Osteoblast (primary cell): ENCODE results near the gene MAB21L4. TPM values are rescaled to one million over a fixed set of nuclear protein-coding genes. Genes with fewer than 3 reads are reported as not detected.

Experiments
- DNase-seq: peaks from one replicate; pipeline ENCODE4 v3.0.0; 2011; ENCODE audit warnings: low spot score, mixed read lengths; ENCODE audit not compliant: insufficient read length; ENCODE audit errors: missing footprints
- H2AFZ ChIP-seq: 2 replicates; pipeline ENCODE4 v1.6.0; 2011; ENCODE audit warnings: mild to moderate bottlenecking, low read length
- H3K27ac ChIP-seq: 2 replicates; pipeline ENCODE4 v1.5.1; 2011; ENCODE audit warnings: mild to moderate bottlenecking, low read depth, low read length, moderate library complexity
- H3K27me3 ChIP-seq: 2 replicates; pipeline ENCODE4 v1.6.0; 2012; ENCODE audit warnings: mild to moderate bottlenecking, control low read depth, inconsistent platforms, low read length, moderate library complexity; ENCODE audit not compliant: insufficient read depth
- H3K36me3 ChIP-seq: 2 replicates; pipeline ENCODE4 v1.5.1; 2011; ENCODE audit warnings: mild to moderate bottlenecking, low read length, control low read depth, moderate library complexity; ENCODE audit not compliant: insufficient read depth
- H3K4me1 ChIP-seq: 2 replicates; pipeline ENCODE4 v1.5.1; 2011; ENCODE audit warnings: mild to moderate bottlenecking, low read length, control low read depth, moderate library complexity; ENCODE audit not compliant: insufficient read depth
- H3K4me2 ChIP-seq: 2 replicates; pipeline ENCODE4 v1.6.0; 2011; ENCODE audit warnings: mild to moderate bottlenecking, low read length; ENCODE audit not compliant: insufficient read depth
- H3K4me3 ChIP-seq: fragments of 200-600 bp; sonication (generic); 3 replicates; pipeline ENCODE4 v1.5.1; 2012; ENCODE audit warnings: mild to moderate bottlenecking, low read length, inconsistent platforms; ENCODE audit not compliant: insufficient read depth
- H3K79me2 ChIP-seq: 2 replicates; pipeline ENCODE4 v1.6.0; 2012; ENCODE audit warnings: mild to moderate bottlenecking, low read length, control low read depth, inconsistent platforms; ENCODE audit not compliant: insufficient read depth
- H3K9me3 ChIP-seq: 2 replicates; pipeline ENCODE4 v1.5.1; 2011; ENCODE audit warnings: low read depth, low read length, control low read depth
- H4K20me1 ChIP-seq: 2 replicates; pipeline ENCODE4 v1.6.0; 2012; ENCODE audit warnings: mild to moderate bottlenecking, low read length, control low read depth; ENCODE audit not compliant: insufficient read depth
- total RNA-seq: library from RNA; depleted of rRNA; stranded (reverse); fragments of >200 nt; gene quantifications from 2 replicates; pipeline ENCODE4 v1.2.3, GENCODE V29; 2012
- TF ChIP-seq, protein P1 (sequence below): IDR thresholded peaks from 2 replicates; pipeline ENCODE4 v1.5.1; 2011; ENCODE audit warnings: mild to moderate bottlenecking, low read depth, low read length, moderate library complexity; ENCODE audit errors: extremely low read depth

MAB21L4 gene
- total RNA-seq, 1 donor: not detected

DNA sequence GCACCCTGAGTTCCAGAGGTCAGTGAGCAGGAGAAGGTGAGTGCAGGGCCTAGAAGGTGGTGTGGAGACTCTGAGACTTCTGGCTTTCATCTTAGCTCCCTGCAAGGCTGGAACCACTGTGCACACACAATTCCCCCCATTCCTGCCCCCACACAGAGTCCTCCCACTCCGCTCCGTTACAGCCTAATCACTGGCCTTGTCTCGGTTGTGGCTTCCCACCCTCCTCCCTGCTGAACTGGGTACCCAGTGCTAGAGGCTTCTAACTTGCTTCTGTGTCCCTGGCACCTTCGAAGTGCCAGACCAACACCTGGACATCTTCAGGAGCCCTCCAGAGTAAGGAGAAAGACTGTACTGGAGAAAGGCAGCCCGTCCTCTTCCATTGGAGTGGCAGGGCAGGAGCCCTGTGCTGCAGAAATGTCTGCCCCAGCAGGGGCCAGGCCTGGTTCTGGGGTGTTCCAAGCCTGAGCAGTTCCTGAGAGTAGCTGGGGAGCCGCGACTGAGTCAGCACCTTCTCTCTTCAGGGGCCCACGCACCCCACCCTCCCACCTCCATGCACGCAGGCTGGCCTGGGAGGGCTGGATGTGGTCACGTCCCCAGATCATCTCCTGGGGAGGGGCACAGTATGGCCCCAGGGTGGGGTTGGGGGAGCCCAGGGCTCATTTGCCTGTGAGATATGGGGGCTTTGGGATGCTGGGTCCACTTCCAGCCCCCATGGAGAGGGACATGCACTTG is 33.6 kb upstream of the MAB21L4 start:
- DNase-seq: peak; percentile 69
- Histone ChIP-seq H3K27ac (no peak overlapping the region), H3K4me2 (no peak overlapping the region), H3K27me3 (peaks cover 3% of the 10 kb centered on the region), H3K9me3 (no peaks in the 10 kb centered on the region), H3K36me3 (no peaks in the 10 kb centered on the region), H3K4me3 (no peak overlapping the region), H3K4me1 (no peaks in the 10 kb centered on the region), H4K20me1 (no peaks in the 10 kb centered on the region), H3K79me2 (no peaks in the 10 kb centered on the region), H2AFZ (no peak overlapping the region)
- TF ChIP-seq, protein P1, sequence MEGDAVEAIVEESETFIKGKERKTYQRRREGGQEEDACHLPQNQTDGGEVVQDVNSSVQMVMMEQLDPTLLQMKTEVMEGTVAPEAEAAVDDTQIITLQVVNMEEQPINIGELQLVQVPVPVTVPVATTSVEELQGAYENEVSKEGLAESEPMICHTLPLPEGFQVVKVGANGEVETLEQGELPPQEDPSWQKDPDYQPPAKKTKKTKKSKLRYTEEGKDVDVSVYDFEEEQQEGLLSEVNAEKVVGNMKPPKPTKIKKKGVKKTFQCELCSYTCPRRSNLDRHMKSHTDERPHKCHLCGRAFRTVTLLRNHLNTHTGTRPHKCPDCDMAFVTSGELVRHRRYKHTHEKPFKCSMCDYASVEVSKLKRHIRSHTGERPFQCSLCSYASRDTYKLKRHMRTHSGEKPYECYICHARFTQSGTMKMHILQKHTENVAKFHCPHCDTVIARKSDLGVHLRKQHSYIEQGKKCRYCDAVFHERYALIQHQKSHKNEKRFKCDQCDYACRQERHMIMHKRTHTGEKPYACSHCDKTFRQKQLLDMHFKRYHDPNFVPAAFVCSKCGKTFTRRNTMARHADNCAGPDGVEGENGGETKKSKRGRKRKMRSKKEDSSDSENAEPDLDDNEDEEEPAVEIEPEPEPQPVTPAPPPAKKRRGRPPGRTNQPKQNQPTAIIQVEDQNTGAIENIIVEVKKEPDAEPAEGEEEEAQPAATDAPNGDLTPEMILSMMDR: no peak

DNA sequence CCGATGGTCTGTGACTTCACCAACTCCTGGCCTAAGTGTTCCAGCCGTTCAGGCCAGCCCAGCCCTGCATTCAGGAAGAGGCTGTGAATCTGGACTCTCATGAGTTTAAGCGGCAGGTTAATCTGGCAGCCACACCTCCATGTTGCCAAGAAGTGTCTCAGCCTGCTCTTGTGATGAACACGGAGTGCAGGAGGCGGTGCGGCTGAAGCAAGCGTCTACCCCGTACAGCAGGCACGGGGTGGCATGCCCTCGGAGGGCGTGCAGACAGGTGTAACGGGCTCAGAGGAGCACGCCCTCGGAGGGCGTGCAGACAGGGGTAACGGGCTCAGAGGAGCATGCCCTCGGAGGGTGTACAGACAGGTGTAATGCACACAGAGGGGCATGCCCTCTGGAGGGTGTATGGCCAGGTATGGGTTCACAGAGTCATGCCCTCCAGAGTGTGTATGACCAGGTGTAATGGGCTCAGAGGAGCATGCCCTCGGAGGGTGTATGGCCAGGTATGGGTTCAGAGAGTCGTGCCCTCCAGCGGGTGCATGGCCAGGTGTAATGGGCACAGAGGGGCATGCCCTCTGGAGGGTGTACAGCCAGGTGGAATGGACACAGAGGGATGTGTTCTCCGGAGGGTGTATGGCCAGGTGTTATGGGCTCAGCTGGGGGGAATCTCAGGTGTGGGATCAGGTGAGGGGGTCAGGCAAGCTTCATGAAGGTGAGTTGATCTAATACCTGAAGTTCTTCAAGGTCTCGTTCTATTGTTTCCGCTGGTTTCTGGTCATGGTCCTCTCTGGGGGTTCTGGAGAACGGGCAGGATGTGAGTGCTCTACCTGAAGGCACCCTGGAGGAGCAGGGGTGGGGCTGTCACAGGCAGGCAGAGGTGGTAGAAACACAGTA is 32.8 kb upstream of the MAB21L4 start:
- Histone ChIP-seq H3K79me2 (no peaks in the 10 kb centered on the region), H3K4me1 (no peaks in the 10 kb centered on the region), H4K20me1 (no peaks in the 10 kb centered on the region), H3K27me3 (peaks cover 3% of the 10 kb centered on the region), H2AFZ (no peak overlapping the region), H3K36me3 (no peaks in the 10 kb centered on the region), H3K27ac (no peak overlapping the region), H3K4me2 (no peak overlapping the region), H3K9me3 (no peaks in the 10 kb centered on the region), H3K4me3 (no peak overlapping the region)
- TF ChIP-seq, protein P1: no peak
- DNase-seq: peak; percentile 80

DNA sequence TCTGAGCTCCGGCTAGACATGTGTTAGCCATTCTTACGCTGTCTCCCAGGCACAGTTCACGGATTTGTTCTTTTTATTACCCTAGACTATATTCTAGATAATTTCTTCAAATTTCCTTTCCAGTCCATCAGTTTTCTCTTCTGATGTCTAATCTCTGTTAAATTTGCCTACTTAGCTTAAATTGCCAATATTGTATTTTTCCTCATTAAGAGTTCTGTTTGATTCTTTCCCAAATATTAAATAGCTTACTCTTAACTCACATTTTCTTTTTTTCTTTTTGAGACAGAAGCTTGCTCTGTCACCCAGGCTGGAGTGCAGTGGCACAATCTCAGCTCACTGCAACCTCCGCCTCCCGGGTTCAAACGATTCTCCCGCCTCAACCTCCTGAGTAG is 31.4 kb upstream of the MAB21L4 start:
- no peaks in the 10 kb centered on the region for H3K36me3 ChIP-seq
- H3K4me1 ChIP-seq: peaks cover under 1% of the 10 kb centered on the region
- H3K4me3 ChIP-seq: no peak overlapping the region
- TF ChIP-seq, protein P1: no peak
- no peak overlapping the region for H2AFZ ChIP-seq
- no peak overlapping the region for H3K4me2 ChIP-seq
- H3K27ac ChIP-seq: no peak overlapping the region
- no peaks in the 10 kb centered on the region for H4K20me1 ChIP-seq
- H3K79me2 ChIP-seq: no peaks in the 10 kb centered on the region
- no peaks in the 10 kb centered on the region for H3K9me3 ChIP-seq
- peak; percentile 66 for DNase-seq
- peaks cover 3% of the 10 kb centered on the region for H3K27me3 ChIP-seq
